Trophoblast cell (in vitro differentiated cells and primary cell): ENCODE measurements around the gene TAS2R60.

ENCODE experiments used
- DNase-seq, 2 donors: peaks; one replicate each; pipeline ENCODE4 v3.0.0-alpha.2; 2016
- H2AFZ ChIP-seq: 2 replicates; pipeline ENCODE4 v1.6.1; 2013; ENCODE audit warnings: low read length, moderate library complexity, mild to moderate bottlenecking; ENCODE audit not compliant: insufficient read depth, poor library complexity
- H2AK5ac ChIP-seq: 2 replicates; pipeline ENCODE4 v1.6.1; 2013; ENCODE audit warnings: mild to moderate bottlenecking, low read length
- H2BK120ac ChIP-seq: 2 replicates; pipeline ENCODE4 v1.6.1; 2013; ENCODE audit warnings: low read length, mild to moderate bottlenecking, moderate library complexity; ENCODE audit not compliant: insufficient read depth, poor library complexity
- H2BK12ac ChIP-seq: 2 replicates; pipeline ENCODE4 v1.6.1; 2013; ENCODE audit warnings: mild to moderate bottlenecking, low read length, moderate library complexity
- H2BK5ac ChIP-seq: 2 replicates; pipeline ENCODE4 v1.6.1; 2013; ENCODE audit warnings: low read length, low read depth, moderate library complexity, mild to moderate bottlenecking; ENCODE audit not compliant: poor library complexity
- H3K14ac ChIP-seq: 2 replicates; pipeline ENCODE4 v1.6.1; 2013; ENCODE audit warnings: mild to moderate bottlenecking, low read length
- H3K18ac ChIP-seq: 2 replicates; pipeline ENCODE4 v1.6.1; 2013; ENCODE audit warnings: mild to moderate bottlenecking, low read length
- H3K23ac ChIP-seq: 2 replicates; pipeline ENCODE4 v1.6.1; 2013; ENCODE audit warnings: low read length
- H3K27ac ChIP-seq: 2 replicates; pipeline ENCODE4 v1.5.1; 2013; ENCODE audit warnings: low read depth, mild to moderate bottlenecking, inconsistent platforms, low read length, moderate library complexity
- H3K27me3 ChIP-seq: 2 replicates; pipeline ENCODE4 v1.6.1; 2013; ENCODE audit warnings: inconsistent platforms, mild to moderate bottlenecking, low read length, moderate library complexity; ENCODE audit not compliant: insufficient read depth
- H3K36me3 ChIP-seq, 2 experiments: 1 replicate in 1 of 2; 2 replicates in 1 of 2; pipeline ENCODE4 v1.6.1; 2013; ENCODE audit warnings: low read length in 2 of 2, mild to moderate bottlenecking in 2 of 2, moderate library complexity in 1 of 2; ENCODE audit not compliant: insufficient read depth in 2 of 2, control insufficient read depth in 1 of 2
- H3K4ac ChIP-seq: 2 replicates; pipeline ENCODE4 v1.6.1; 2013; ENCODE audit warnings: low read depth, mild to moderate bottlenecking, low read length, moderate library complexity
- H3K4me1 ChIP-seq, 2 experiments: 1 replicate in 1 of 2; 2 replicates in 1 of 2; pipeline ENCODE4 v1.6.1; 2013; ENCODE audit warnings: low read length in 2 of 2, mild to moderate bottlenecking in 2 of 2, moderate library complexity in 1 of 2; ENCODE audit not compliant: insufficient read depth in 2 of 2, control insufficient read depth in 1 of 2
- H3K4me2 ChIP-seq: 2 replicates; pipeline ENCODE4 v1.6.1; 2013; ENCODE audit warnings: inconsistent platforms, mild to moderate bottlenecking, low read length, moderate library complexity
- H3K4me3 ChIP-seq: 2 replicates; pipeline ENCODE4 v1.5.1; 2013; ENCODE audit warnings: mild to moderate bottlenecking, low read depth, low read length, inconsistent platforms
- H3K79me1 ChIP-seq: one replicate; pipeline ENCODE4 v1.6.1; 2013; ENCODE audit warnings: low read length
- H3K79me2 ChIP-seq: 2 replicates; pipeline ENCODE4 v1.6.1; 2013; ENCODE audit warnings: low read length, mild to moderate bottlenecking; ENCODE audit not compliant: control insufficient read depth, insufficient read depth, poor library complexity
- H3K9ac ChIP-seq: 2 replicates; pipeline ENCODE4 v1.6.1; 2013; ENCODE audit warnings: mild to moderate bottlenecking, low read length
- H3K9me3 ChIP-seq: 2 replicates; pipeline ENCODE4 v1.6.1; 2013; ENCODE audit warnings: low read depth, mild to moderate bottlenecking, control low read depth, inconsistent platforms, low read length; ENCODE audit not compliant: insufficient read depth
- H4K12ac ChIP-seq: 2 replicates; pipeline ENCODE4 v1.6.1; 2013; ENCODE audit warnings: low read depth, mild to moderate bottlenecking, low read length, moderate library complexity
- H4K8ac ChIP-seq: 2 replicates; pipeline ENCODE4 v1.6.1; 2013; ENCODE audit warnings: low read depth, mild to moderate bottlenecking, low read length, moderate library complexity
- H4K91ac ChIP-seq: one replicate; pipeline ENCODE4 v1.6.1; 2013; ENCODE audit warnings: low read depth, mild to moderate bottlenecking, low read length, moderate library complexity
- WGBS: extraction: QIAGEN DNeasy Blood & Tissue Kit; methylation state at CpG from one replicate; pipeline ENCODE4 v1.1.7; 2013; ENCODE audit warnings: missing lambda C conversion rate; ENCODE audit not compliant: insufficient read length, insufficient coverage; ENCODE audit errors: extremely low coverage; 5-methylcytosine and 5-hydroxymethylcytosine counted together

Gene TAS2R60

DNA sequence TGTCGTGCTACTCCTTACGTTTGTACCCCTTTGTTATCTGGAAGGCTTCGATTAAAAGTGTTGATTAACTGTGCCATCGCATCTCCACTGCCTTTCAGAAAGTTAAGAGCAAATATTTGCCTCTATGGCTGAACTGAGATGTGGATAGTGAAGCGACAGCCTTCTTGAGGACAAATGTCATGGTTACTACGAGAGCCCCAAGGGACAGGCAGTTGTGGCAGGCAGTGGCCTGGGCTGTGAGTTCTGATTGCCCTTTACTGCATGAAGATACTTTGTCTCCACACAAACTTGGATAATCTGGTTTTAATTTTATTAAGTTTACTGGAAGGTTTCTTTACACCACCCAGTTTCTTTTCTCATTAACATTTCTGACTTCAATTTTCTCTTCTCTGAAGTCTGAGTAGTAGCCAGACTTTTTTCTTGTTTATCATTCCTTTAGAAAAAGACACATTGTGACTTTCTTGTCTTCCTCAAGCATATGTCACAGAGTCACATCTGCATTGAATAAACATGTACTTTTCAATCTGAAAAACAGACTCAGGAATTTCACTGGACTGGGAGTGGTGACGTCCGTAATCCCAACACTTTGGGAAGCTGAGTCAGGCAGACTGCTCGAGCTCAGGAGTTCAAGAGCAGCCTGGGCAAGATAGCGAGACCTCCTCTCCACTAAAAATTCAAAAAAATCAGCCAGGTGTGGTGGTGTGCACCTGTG lies 36.0 kb downstream of the TAS2R60 start:
- WGBS, result no CpG with 5 or more reads among the region's 10 CpGs
- H4K12ac ChIP-seq, result no peak overlapping the region
- no peaks in the 10 kb centered on the region for H3K9me3 ChIP-seq
- DNase-seq, result no peak
- H3K23ac ChIP-seq, result no peak overlapping the region
- no peaks in the 10 kb centered on the region for H3K27me3 ChIP-seq
- no peak overlapping the region for H3K4me2 ChIP-seq
- no peak overlapping the region for H3K18ac ChIP-seq
- no peaks in the 10 kb centered on the region for H3K36me3 ChIP-seq
- no peaks in the 10 kb centered on the region for H3K79me2 ChIP-seq
- no peak overlapping the region for H3K4ac ChIP-seq
- H3K79me1 ChIP-seq, result no peaks in the 10 kb centered on the region
- H4K91ac ChIP-seq, result no peak overlapping the region
- no peak overlapping the region for H3K4me3 ChIP-seq
- no peak overlapping the region for H2BK120ac ChIP-seq
- no peak overlapping the region for H3K9ac ChIP-seq
- no peak overlapping the region for H4K8ac ChIP-seq
- no peak overlapping the region for H2AK5ac ChIP-seq
- no peaks in the 10 kb centered on the region for H3K4me1 ChIP-seq
- no peak overlapping the region for H2AFZ ChIP-seq
- H3K27ac ChIP-seq, result no peak overlapping the region
- H2BK12ac ChIP-seq, result no peak overlapping the region
- no peak overlapping the region for H2BK5ac ChIP-seq
- no peak overlapping the region for H3K14ac ChIP-seq

DNA sequence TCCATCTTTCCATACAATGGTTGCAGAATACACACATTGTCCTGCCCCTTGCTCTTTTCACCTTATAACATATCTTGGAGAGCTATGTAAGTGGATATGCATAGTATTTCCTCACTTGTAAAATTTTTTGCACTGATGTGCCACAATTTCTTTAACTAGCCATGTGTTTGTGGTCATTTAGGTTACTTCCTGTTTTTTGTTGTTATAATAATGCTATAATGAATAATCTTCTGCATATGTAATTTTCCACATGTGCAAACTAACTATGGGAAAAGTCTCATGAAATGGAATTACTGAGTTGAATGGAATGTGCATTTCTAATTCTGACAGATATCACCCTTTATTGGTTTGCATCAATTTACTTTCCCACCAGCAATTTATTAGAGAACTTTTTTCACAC lies 37.2 kb downstream of the TAS2R60 start:
- H3K27ac ChIP-seq, result no peak overlapping the region
- no peak for DNase-seq
- no peak overlapping the region for H3K23ac ChIP-seq
- no peak overlapping the region for H3K4me3 ChIP-seq
- H3K4me2 ChIP-seq, result no peak overlapping the region
- H3K9me3 ChIP-seq, result no peaks in the 10 kb centered on the region
- H3K18ac ChIP-seq, result no peak overlapping the region
- no peak overlapping the region for H2AK5ac ChIP-seq
- H4K91ac ChIP-seq, result no peak overlapping the region
- no peaks in the 10 kb centered on the region for H3K79me1 ChIP-seq
- no peak overlapping the region for H3K4ac ChIP-seq
- no peaks in the 10 kb centered on the region for H3K4me1 ChIP-seq
- H3K14ac ChIP-seq, result no peak overlapping the region
- H4K8ac ChIP-seq, result no peak overlapping the region
- H3K27me3 ChIP-seq, result no peaks in the 10 kb centered on the region
- no peak overlapping the region for H2BK120ac ChIP-seq
- no peak overlapping the region for H2BK12ac ChIP-seq
- no peak overlapping the region for H4K12ac ChIP-seq
- H2BK5ac ChIP-seq, result no peak overlapping the region
- H3K9ac ChIP-seq, result no peak overlapping the region
- H2AFZ ChIP-seq, result no peak overlapping the region
- no peaks in the 10 kb centered on the region for H3K36me3 ChIP-seq
- no peaks in the 10 kb centered on the region for H3K79me2 ChIP-seq

DNA sequence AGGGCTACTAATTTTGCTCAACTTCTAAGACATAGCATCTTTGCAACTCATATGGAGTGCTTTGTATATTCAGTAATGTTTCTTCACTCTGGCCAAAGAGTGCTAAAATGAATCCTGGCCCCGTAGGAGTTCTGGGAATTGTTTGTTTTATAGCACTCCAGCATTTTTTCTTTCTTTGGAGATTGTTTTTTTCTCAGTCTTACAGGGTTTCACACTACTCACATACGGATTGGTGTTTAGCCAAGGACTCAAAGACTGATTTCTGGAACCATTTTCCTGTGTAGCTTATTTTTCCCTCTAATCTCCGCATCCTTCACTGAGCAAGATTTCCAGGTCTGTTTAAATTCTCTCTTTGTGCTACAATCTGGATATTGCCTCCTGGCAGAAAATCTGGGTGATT lies 40.9 kb downstream of the TAS2R60 start:
- Histone ChIP-seq H3K14ac (no peak overlapping the region), H3K18ac (no peak overlapping the region), H3K9me3 (no peaks in the 10 kb centered on the region), H3K27ac (no peak overlapping the region), H3K27me3 (no peaks in the 10 kb centered on the region), H3K79me2 (no peaks in the 10 kb centered on the region), H3K4me3 (no peak overlapping the region), H2AFZ (no peak overlapping the region), H3K4ac (no peak overlapping the region), H2BK5ac (no peak overlapping the region), H4K12ac (no peak overlapping the region), H2AK5ac (no peak overlapping the region), H3K36me3 (no peaks in the 10 kb centered on the region), H3K4me2 (no peak overlapping the region), H3K4me1 (no peaks in the 10 kb centered on the region), H3K23ac (no peak overlapping the region), H2BK12ac (no peak overlapping the region), H4K91ac (no peak overlapping the region), H4K8ac (no peak overlapping the region), H3K9ac (no peak overlapping the region), H3K79me1 (no peaks in the 10 kb centered on the region), H2BK120ac (no peak overlapping the region)
- no peak for DNase-seq
- no CpG with 5 or more reads among the region's 3 CpGs for WGBS

DNA sequence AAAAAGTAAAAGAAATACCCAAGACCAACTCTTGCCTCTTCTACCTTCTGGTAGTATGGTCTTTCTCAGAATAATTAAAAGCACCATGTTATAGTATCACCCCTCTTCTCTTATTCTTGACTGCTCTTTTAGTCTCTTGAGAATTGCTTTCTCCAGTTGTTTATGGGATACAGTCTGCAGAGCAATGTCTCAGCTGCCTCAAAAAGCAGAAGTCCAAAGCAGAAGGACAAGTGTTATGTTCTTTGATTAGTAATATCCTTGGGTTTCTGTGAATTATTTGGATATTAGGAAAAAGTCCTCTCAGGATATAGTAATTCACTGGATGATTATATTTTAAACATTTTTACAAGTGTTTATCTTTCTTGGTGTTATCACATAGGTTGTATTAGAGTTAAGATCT lies 41.8 kb downstream of the TAS2R60 start:
- Histone ChIP-seq H3K18ac (no peak overlapping the region), H2BK12ac (no peak overlapping the region), H3K4me1 (no peaks in the 10 kb centered on the region), H2BK120ac (no peak overlapping the region), H3K36me3 (no peaks in the 10 kb centered on the region), H4K91ac (no peak overlapping the region), H3K79me2 (no peaks in the 10 kb centered on the region), H3K9me3 (no peaks in the 10 kb centered on the region), H2BK5ac (no peak overlapping the region), H3K79me1 (no peaks in the 10 kb centered on the region), H3K4me2 (no peak overlapping the region), H3K9ac (no peak overlapping the region), H3K27ac (no peak overlapping the region), H4K12ac (no peak overlapping the region), H3K14ac (no peak overlapping the region), H3K4me3 (no peak overlapping the region), H3K27me3 (no peaks in the 10 kb centered on the region), H3K23ac (no peak overlapping the region), H2AK5ac (no peak overlapping the region), H3K4ac (no peak overlapping the region), H2AFZ (no peak overlapping the region), H4K8ac (no peak overlapping the region)
- DNase-seq, result no peak
